Measurements from ENCODE around the gene HOXB1.
A peak's percentile ranks its signal among the peaks of the same experiment; 100 is the strongest.

Gene HOXB1

DNA sequence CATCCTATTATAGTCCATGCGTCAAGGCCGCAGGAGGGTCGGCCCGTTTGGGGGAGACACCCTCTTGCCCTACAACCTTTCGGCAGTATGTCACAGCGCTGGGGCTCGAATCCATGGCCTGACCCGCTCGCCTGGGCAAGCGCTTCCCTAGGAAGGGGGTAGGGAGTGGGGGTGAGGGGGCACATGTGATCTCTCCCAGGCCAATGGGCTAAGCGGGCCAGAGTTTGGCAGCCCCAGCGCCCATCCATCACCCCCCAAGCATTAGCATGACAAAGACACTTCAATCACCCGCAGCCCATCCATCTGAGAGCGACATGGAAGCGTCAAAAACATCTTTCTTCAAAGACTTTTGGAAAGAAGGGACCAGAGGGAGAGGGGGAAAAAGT lies at the start of gene HOXB1:
TSS of gene HOXB1 (minus strand) at position 125 of the 386 bp plus-strand sequence. CDS start at position 18, 107 bp downstream.
- no peak for DNase-seq (ENCODE audit: low read depth in 2 of 2)

DNA sequence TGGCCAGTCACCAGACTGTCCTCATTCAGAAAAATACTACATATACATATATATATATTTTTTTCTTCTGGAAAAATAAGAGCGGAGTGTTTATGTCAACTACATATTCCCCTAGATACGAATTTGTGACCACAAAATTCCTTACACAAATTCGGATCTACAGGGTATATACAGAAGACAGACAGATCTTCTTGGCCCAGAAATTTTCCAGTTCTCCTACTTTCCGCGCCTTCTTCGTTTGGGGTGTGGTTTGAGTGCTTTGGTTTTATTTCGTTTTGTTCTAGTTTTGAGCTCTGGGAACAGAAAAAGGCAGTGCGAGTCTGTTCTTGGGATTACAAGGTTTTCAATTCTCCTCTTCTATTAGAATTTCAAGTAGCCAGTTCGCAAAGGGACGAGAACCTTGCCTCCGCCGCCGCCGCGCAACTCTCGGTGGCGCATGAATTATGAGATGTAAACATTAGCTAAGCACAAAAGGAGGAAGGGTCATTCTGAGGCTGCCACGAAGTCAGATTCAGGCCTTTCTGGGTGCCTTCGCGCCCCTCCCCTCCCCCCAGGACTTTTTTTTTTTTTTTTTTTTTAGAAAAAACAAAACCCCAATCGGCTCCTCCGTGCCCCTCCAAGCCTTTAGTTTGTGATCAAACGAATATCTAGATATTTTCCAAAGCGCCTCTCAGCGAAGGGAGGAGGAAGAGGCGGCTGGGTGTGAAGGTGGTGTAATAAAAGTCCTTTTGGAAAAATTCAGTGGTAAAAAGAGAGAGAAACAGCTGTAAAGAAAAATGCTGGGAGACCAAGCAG lies 49.1 kb upstream of the HOXB1 start:
- DNase-seq (ENCODE audit: low read depth in 2 of 2) = no peak

DNA sequence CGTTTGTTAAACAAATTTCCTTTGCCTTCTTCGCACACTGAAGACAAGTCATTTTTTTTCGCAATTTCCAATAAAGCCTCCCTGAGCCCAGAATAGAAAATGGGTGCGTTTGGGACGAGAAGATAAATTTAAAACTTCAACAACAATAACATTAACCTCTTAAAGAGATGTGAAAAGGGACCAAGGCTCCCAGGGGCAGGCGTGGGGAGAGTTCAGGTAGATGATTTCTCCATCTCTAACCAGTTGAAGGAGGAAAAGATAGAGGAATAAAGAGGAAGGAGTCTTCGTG lies 48.6 kb upstream of the HOXB1 start:
- DNase-seq (ENCODE audit: low read depth in 2 of 2) = no peak

- no peak for DNase-seq (ENCODE audit: low read depth in 2 of 2)
These were observed 48.0 kb upstream of the HOXB1 start for GRCh38 chr17:48578616-48579470.

- peak in 1 of 2 donors; percentile 30 for DNase-seq (ENCODE audit: low read depth in 2 of 2)
These were observed 47.3 kb upstream of the HOXB1 start, which contains the start of gene HOXB4 for GRCh38 chr17:48577946-48578615. Gene HOXB4 (minus strand): TSS chr17:48578350. CDS start chr17:48578319, 31 bp downstream.

- no peak for DNase-seq (ENCODE audit: low read depth in 2 of 2)
These were observed 46.6 kb upstream of the HOXB1 start for GRCh38 chr17:48577330-48577945.

GRCh38 chr17:48576479-48577309 lies 45.9 kb upstream of the HOXB1 start:
- no peak for DNase-seq (ENCODE audit: low read depth in 2 of 2)

GRCh38 chr17:48575673-48576478 lies 45.1 kb upstream of the HOXB1 start:
- DNase-seq (ENCODE audit: low read depth in 2 of 2) = no peak

- DNase-seq (ENCODE audit: low read depth in 2 of 2) = no peak
These were observed 44.3 kb upstream of the HOXB1 start for GRCh38 chr17:48575066-48575582.

GRCh38 chr17:48574505-48575065 lies 43.8 kb upstream of the HOXB1 start:
- no peak for DNase-seq (ENCODE audit: low read depth in 2 of 2)

- DNase-seq (ENCODE audit: low read depth in 2 of 2) = no peak
These were observed 41.1 kb upstream of the HOXB1 start for GRCh38 chr17:48571826-48572417.

GRCh38 chr17:48571024-48571818 lies 40.4 kb upstream of the HOXB1 start:
- DNase-seq (ENCODE audit: low read depth in 2 of 2) = no peak

GRCh38 chr17:48570325-48571023 lies 39.7 kb upstream of the HOXB1 start:
- no peak for DNase-seq (ENCODE audit: low read depth in 2 of 2)

GRCh38 chr17:48569674-48570324 lies 39.0 kb upstream of the HOXB1 start:
- no peak for DNase-seq (ENCODE audit: low read depth in 2 of 2)

DNA sequence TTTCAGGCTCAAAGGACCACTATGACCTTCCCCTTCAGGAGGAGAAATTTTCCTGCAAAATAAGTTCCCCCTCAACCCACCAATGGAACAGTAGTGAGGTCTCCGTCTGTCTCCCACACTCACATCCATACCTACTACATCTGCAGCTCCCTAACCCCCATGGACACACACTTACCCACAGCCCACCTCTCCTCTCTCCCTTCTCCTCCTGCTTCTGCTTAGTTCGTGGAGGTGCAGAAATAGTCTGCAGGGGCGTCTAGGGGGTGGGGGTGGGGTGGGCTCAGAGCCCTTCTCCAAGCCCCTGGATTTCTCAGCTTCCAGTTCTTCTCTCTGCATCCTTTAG lies 38.4 kb upstream of the HOXB1 start:
- no peak for DNase-seq (ENCODE audit: low read depth in 2 of 2)

- no peak for DNase-seq (ENCODE audit: low read depth in 2 of 2)
These were observed 37.9 kb upstream of the HOXB1 start for GRCh38 chr17:48568499-48569239.

Data from stimulated activated CD8-positive, alpha-beta memory T cell treated with anti-CD3 and anti-CD28 coated beads, Interleukin-7, amount 100 ng/mL, for 1 hour (primary cell).